Activated gamma-delta T cell (primary cell): ENCODE measurements around the gene LINC01488.
A peak's percentile ranks its signal among the peaks of the same experiment; 100 is the strongest.

ENCODE experiments used
- DNase-seq: peaks from one replicate; lab custom pipeline; 2025; lab: John Stamatoyannopoulos, UW
- total RNA-seq, 2 donors: gene quantifications; one replicate each; lab custom pipeline; 2026; lab: John Stamatoyannopoulos, UW

The LINC01488 gene
- 0 reads per million in 2 donors for total RNA-seq

- no peak for DNase-seq
Observed at GRCh38 chr11:69481393-69481844, at the start of gene LINC01488. LINC01488 (plus strand) TSS chr11:69481663.

- no peak for DNase-seq
Observed at GRCh38 chr11:69431893-69432738, 49.3 kb upstream of the LINC01488 start.

DNA sequence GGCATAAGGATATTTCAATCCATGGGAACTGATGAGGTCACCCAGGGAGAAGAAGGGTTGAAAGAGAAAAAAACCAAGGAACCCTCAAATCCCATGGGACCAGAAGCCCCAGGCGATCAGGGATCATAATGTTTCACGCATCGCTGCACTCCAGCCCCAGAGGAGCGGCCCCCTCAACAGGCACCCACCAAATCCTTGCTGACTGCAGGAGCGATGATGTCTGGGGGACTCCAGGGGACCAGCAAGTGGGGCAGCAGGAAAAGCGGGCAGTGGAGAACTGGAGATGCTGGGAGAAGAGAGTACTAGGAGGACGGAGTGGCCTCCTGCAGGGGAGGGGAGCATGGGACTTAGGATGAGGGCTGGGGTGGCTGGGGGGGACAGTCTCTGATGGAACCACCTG lies 47.7 kb upstream of the LINC01488 start:
- no peak for DNase-seq

DNA sequence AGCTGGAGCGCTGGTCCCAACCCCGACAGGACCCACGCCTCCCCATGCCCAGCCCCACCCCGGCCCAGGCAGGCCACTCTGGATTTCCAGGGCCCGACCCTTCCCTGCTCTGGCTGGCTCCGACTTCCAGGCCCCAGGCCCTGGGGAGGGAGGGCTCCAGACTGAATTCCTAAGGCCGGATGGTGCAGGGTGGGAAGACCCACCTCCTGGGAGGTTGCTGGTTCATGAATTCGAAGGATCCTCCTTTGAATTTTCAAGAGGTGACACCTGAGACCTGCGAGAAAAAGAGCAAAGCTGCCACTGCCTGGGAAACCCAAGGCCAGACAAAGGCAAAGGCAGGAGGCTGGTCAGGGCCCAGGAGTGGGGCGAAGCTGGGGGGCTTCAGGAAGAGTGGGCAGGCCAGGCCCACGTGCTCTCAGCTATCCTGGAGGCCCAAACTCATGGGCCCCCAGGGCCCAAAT lies 47.0 kb upstream of the LINC01488 start:
- DNase-seq = no peak

DNA sequence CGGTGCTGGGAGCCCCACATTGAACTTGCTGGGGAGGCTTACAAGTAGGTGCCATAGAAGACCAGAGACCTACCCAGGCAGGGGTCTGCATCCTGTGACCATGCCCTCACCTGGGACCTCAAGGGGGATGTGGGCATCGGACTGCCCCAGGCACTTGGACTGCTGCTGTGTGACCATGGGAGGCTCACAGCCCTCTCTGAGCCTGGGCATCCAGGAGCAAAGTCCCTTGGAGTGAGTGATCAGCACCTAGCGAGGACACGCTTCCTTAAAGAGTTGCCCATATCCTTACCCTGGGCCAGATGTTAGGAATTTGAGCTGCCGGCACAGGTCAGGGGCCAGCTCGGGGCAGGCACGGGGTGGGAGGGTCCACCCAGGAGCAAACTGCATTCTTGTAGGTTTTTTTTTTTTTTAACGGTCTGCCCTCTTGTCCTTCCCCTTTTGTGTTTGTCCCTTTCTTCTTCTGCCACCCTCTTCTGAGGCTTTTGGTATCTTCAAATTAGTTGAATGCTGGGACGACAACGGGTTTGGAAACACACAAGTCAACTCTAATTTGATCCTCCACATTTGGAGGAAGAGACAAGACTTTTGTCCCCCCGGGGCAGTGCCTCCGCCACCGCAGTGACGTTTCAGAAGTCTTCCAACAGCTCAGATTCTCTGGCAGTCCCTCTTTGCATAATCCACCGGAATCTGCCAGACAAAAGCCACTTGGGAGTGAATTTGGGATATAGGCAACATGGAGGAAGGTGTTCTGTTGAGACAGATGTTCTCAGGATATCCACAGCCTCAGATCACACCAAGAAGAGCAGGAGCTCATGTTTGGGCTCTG lies 46.1 kb upstream of the LINC01488 start:
- no peak for DNase-seq

GRCh38 chr11:69436041-69436982 lies 45.2 kb upstream of the LINC01488 start:
- DNase-seq = no peak

DNA sequence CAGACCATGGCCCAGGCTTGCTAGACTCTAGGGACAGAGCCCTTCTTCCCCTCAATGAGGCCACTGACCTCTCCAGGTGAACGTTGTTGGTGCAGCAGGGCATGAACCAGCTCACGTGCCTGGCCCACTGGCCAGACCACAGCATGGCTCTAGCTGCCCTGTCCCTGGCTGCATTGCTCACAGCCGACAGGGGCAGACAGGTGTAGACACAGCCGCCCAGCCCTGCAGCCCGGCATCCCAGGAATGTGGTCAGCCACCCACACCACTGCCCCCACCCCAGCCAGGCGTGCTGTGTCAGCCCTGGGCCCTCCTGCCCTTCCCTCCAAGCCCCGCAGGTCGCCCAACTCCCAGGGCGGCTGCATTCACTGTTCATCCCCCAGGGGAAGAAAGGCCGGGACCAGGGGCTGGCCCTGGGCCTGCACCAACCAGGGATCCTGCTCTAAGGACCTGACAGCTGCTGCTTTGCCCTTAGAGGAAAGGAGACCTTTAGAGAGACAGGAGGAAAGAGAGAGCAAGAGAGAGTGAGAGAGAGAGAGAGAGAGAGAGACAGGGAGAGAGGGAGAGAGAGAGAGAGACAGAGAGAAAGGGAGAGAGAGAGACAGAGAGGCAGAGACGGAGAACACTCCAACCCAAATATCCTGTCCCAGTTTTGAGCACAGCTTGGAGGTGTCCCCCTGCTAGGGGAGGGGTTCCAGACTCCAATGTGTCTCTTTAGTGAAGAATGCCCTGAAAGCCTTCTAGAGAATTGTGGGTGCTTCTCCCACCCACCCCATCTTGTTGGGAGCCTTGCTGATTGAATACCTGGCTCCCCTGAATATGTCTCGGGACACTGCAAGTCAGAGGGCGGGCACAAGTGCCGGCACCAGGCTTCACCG lies 44.2 kb upstream of the LINC01488 start:
- no peak for DNase-seq

- DNase-seq = no peak
Observed at GRCh38 chr11:69437876-69438205, 43.6 kb upstream of the LINC01488 start.

- DNase-seq = no peak
Observed at GRCh38 chr11:69438286-69438920, 43.1 kb upstream of the LINC01488 start.

GRCh38 chr11:69439127-69439526 lies 42.3 kb upstream of the LINC01488 start:
- DNase-seq = no peak

DNA sequence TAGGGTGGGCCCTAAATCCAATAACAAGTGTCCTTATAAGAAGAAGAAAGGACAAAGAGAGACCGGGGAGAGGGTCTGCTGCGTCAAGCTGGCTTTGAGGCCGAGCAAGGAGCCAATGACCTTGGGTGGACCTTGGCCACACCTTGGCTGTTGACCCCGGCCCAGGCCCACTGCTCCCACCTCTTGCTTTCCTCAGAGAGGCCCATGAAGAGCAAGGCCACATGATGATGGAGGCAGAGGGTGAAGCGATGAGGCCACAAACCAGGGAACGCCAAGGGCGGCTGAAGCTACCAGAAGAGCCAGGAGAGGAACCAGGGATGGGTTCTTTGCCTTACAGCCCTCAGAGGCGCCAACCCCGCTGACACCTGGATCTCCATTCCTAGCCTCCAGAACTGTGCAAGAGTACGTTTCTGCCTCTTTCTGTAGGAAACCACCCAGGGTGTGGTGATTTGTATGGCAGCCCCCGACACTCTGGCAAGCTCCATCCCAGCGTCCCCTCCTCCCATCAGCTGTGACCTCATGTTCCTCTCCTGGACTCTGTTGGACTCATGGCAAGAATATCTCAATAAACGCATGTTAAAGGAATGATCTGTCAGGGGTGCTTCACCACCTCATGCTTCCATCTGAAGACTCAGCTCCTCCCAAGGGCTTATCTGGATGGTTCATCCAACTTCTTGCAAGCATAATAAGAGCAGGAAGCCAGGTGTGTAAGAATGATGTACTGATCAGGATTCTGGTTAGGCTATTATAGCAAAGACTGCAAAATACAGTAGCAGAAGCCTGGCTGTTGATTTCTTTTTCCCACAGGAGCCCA lies 41.6 kb upstream of the LINC01488 start:
- DNase-seq = no peak

DNA sequence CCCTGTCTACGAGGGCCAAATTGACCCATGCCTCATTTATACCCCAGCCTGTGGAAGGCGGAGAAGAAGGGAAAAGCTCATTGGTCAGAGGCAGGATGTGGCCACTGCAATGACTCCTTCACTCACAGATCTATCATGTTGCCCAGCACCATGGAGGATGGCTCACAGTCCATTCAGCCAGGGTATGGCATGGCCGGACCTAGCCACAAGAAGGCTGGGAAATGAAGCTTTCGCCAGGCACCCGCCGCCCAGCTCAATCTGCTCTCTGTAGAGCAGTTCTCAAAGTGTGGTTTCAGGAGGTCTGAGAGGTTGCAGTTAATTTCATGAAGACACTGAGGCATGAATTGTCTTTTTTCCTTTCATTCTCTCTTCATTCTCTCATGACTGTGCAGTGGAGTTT lies 40.6 kb upstream of the LINC01488 start:
- no peak for DNase-seq

GRCh38 chr11:69442012-69442806 lies 39.3 kb upstream of the LINC01488 start:
- no peak for DNase-seq

GRCh38 chr11:69442807-69443137 lies 38.7 kb upstream of the LINC01488 start:
- no peak for DNase-seq

DNA sequence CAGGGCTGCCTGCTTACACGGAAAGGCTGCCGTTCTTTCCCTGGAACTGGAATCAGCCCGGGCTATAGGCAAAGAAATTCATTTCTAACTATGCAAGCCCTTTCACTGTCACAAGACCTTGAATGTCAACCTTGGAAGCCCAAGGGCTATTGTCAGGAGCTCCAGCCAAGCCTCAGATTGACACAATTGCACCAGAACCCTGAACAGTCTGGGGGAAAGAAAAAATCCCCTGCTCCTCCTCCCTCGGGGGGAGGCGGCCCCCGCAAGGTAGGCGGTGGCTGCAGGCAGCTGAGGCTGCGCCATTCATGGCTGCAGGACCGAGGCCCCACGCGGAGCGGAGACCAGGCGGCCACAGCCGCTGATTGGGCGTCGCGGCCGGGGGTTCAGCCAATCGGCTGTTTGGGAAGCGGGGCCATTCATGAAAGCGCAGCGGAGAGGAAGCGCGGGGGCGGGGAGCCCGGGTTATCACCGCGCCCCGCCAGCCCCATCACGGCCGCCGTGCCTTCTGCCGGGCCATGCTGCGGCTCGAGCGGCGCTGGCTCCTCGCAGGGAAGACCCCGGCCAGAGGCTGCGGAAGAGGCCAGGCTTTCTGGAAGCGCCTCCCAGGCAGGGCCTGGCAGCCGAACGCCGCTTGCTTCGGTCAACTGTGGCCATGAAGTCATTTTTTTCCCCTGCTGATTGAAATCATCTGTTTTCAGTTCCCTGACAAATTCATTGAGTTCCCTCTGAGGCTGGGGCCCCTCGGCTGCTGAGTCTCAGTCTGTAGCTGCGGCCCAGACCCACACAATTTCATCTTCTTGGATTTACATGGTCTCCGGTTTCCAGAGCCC lies 38.1 kb upstream of the LINC01488 start:
- peak; percentile 42 for DNase-seq

DNA sequence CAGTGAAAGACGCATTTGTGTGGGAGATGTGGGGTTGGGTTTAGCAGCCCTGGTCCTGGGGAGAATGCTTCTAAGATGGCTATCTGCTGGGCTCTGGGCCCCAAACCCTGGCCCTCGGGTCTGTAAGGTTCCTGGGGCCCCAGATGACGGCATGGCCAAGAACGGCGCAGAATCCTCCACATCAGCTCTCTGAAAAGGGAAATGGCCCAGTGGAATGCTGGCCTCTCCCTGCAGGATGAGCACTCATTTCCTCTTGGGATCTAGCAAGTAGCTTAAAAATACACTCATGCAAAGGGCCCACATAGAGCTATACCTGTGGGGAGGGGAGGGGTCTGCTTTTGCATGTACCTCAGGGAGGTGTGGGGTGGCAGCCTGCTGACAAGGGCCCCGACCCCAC lies 37.5 kb upstream of the LINC01488 start:
- DNase-seq = no peak

DNA sequence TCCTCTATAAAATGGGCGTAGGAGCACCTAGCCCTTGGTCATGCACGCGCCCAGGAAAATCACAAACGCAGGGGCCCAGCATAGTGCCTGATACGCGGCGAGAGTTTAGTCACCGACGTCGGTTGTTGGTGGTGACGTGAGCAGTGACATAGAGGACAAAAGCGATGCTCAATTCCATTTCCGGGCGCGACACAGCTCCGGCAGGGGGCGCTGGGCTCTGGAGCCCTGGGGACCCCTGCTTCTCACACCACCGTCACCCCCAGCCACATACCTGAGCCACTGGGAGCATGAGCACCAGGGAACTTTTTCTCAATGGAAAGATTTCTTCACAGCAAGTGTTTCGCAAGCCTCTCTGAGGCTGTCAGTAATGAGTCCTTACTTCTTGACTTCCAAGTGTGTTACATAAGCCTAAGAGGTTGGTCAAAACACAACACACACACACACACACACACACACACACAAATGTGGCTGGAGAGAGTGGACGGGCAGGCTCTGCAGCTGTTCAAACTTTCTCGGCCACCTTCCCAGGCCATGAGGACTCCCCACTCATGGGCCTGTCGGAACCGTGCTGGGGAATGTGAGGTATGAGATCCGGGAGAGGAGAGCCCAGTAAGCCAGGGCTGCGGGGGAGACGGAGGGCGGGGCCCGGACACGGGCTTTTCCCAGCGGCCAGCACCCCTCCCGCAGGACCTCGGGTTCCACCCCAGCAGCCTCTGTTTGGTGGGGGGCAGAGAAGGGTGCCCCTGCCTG lies 36.9 kb upstream of the LINC01488 start:
- no peak for DNase-seq
